Body of pancreas (tissue), 4 donors: ENCODE measurements around the gene MRPS5.
A peak's percentile ranks its signal among the peaks of the same experiment; 100 is the strongest.

Experiments used
- POLR2A ChIP-seq, 3 donors: fragments of 450-650 bp; IDR thresholded peaks; one replicate each; pipeline ENCODE4 v1.6.1; 2016; ENCODE audit warnings: antibody characterized with exemption in 3 of 3, mild to moderate bottlenecking in 2 of 3
- TF ChIP-seq, protein P1 (sequence below), 7 experiments: fragments of 450-650 bp in 4 of 7; fragments of 200-600 bp in 3 of 7; sonication (generic) in 3 of 7; IDR thresholded peaks; one replicate each; pipeline ENCODE4 v1.5.1; 2016 to 2019; ENCODE audit warnings: antibody characterized with exemption in 7 of 7

DNA sequence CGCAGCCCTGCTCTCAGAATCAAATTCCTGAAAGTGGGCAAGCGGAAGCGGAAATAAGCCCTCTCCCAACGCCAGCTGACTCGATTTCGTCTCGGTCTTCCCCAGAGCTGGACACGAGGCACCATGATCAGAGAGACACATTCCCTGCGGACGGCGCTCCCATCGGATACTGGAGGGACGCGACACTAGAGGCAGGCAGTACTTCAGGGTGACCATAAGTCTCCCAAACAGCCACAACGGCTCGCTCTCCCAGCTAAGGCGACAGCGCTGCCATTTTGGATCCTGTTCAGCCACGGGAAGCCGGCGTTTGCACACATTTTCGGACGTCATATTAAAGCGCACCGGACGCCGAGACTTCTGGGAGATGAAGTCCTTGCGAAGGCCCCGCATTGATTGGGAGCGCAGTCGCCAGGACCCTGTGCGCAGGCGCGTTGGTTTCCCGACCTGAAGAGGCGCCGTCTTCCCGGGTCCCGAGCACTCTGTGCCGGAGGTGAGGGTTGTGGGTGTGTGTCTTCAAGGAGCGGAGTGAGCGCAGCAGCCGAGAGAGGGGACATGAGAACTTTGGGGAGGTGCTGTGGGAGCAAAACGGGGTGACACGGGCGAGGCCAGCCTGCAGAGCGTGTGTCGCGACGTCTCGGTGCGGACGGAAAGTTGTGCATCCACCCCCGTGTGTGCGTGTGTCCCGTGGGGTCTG is 43.9 kb upstream of the MRPS5 start, which contains the start of gene ZNF2:
- TF ChIP-seq, protein P1, sequence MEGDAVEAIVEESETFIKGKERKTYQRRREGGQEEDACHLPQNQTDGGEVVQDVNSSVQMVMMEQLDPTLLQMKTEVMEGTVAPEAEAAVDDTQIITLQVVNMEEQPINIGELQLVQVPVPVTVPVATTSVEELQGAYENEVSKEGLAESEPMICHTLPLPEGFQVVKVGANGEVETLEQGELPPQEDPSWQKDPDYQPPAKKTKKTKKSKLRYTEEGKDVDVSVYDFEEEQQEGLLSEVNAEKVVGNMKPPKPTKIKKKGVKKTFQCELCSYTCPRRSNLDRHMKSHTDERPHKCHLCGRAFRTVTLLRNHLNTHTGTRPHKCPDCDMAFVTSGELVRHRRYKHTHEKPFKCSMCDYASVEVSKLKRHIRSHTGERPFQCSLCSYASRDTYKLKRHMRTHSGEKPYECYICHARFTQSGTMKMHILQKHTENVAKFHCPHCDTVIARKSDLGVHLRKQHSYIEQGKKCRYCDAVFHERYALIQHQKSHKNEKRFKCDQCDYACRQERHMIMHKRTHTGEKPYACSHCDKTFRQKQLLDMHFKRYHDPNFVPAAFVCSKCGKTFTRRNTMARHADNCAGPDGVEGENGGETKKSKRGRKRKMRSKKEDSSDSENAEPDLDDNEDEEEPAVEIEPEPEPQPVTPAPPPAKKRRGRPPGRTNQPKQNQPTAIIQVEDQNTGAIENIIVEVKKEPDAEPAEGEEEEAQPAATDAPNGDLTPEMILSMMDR (IDR thresholded peaks at IDR 0.05): no peak
- peak; percentile 64 to 95 (median 89) for TF ChIP-seq POLR2A (IDR thresholded peaks at IDR 0.05)
